MM.1S (cell line): ENCODE measurements around the gene GPC5.

ENCODE experiments used
- DNase-seq: peaks from one replicate; pipeline ENCODE4 v3.0.0-alpha.2; 2015
- H2AFZ ChIP-seq: fragments of 300-600 bp; sonication (generic); 2 replicates; pipeline ENCODE4 v1.6.0; 2016; ENCODE audit warnings: antibody characterized with exemption, low read length
- H3F3A ChIP-seq: fragments of 300-600 bp; sonication (generic); 2 replicates; pipeline ENCODE4 v1.6.1; 2016; ENCODE audit warnings: mild to moderate bottlenecking, antibody characterized with exemption, low read length, moderate library complexity, mixed read lengths; ENCODE audit not compliant: insufficient read depth
- H3K27ac ChIP-seq: fragments of 300-600 bp; sonication (generic); 2 replicates; pipeline ENCODE4 v1.5.1; 2016; ENCODE audit warnings: mild to moderate bottlenecking, low read length
- H3K27me3 ChIP-seq: fragments of 300-600 bp; sonication (generic); replicated peaks from 2 replicates; pipeline ENCODE4 v1.6.0; 2016; ENCODE audit warnings: low read length; ENCODE audit not compliant: insufficient read depth
- H3K36me3 ChIP-seq: fragments of 300-600 bp; sonication (generic); replicated peaks from 2 replicates; pipeline ENCODE4 v1.6.1; 2016; ENCODE audit warnings: mild to moderate bottlenecking, low read length, mixed read lengths; ENCODE audit not compliant: insufficient read depth
- H3K4me1 ChIP-seq: fragments of 300-600 bp; sonication (generic); 2 replicates; pipeline ENCODE4 v1.6.1; 2016; ENCODE audit warnings: low read length, mixed read lengths
- H3K4me2 ChIP-seq: fragments of 300-600 bp; sonication (generic); 2 replicates; pipeline ENCODE4 v1.6.0; 2016; ENCODE audit warnings: low read depth, low read length
- H3K4me3 ChIP-seq: fragments of 300-600 bp; sonication (generic); 2 replicates; pipeline ENCODE4 v1.5.1; 2016; ENCODE audit warnings: low read length, mixed read lengths
- H3K79me2 ChIP-seq: fragments of 300-600 bp; sonication (generic); 2 replicates; pipeline ENCODE4 v1.6.1; 2016; ENCODE audit warnings: mixed run types, low read length, mixed read lengths
- H3K9ac ChIP-seq: fragments of 300-600 bp; sonication (generic); 2 replicates; pipeline ENCODE4 v1.6.1; 2016; ENCODE audit warnings: low read length, mixed read lengths
- H3K9me2 ChIP-seq: fragments of 300-600 bp; sonication (generic); replicated peaks from 2 replicates; pipeline ENCODE4 v1.6.1; 2016; ENCODE audit warnings: mild to moderate bottlenecking, low read length, mixed read lengths; ENCODE audit not compliant: insufficient read depth
- H3K9me3 ChIP-seq: fragments of 300-600 bp; sonication (generic); replicated peaks from 2 replicates; pipeline ENCODE4 v1.6.1; 2016; ENCODE audit warnings: mild to moderate bottlenecking, low read length, mixed read lengths; ENCODE audit not compliant: insufficient read depth
- H4K20me1 ChIP-seq: fragments of 300-600 bp; sonication (generic); 2 replicates; pipeline ENCODE4 v1.6.1; 2016; ENCODE audit warnings: mild to moderate bottlenecking, low read length, moderate library complexity, mixed read lengths; ENCODE audit not compliant: insufficient read depth
- EZH2 ChIP-seq: fragments of 300-600 bp; sonication (generic); optimal IDR thresholded peaks from 2 replicates; pipeline ENCODE3; 2017; ENCODE audit warnings: low read depth, mild to moderate bottlenecking, antibody characterized with exemption, low read length, mixed read lengths
- EZH2phosphoT487 ChIP-seq: fragments of 300-600 bp; sonication (generic); IDR thresholded peaks from 2 replicates; pipeline ENCODE4 v1.6.1; 2018; ENCODE audit warnings: antibody characterized with exemption, low read length
- TF ChIP-seq, protein P1 (sequence below): fragments of 300-600 bp; sonication (generic); IDR thresholded peaks from 2 replicates; pipeline ENCODE4 v1.5.1; 2016; ENCODE audit warnings: antibody characterized with exemption, low read length, mixed read lengths

The GPC5 gene

DNA sequence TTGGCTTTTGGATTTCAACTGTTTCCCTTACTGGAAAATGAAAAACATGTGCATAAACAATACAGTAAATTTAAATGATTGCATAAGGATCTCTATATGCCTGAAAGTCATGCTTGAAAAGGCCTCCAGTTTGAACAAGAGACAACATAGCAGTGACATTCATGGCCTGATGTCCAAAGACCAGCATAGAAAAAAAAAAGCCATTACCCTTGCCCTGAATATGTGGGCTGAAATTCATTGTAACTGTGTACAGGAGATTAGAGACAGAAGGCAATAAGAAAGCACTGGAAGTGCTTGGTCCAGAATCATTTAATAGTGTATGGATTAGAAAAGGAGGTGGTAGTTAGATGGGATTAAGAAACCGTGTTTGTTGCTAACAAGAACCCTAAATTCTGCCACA, 35.5 kb upstream of the GPC5 start:
- Histone ChIP-seq H4K20me1 (no peaks in the 10 kb centered on the region), H3K9ac (no peak overlapping the region), H3K9me3 (no peaks in the 10 kb centered on the region), H3K9me2 (no peaks in the 10 kb centered on the region), H2AFZ (no peak overlapping the region), H3K27me3 (no peaks in the 10 kb centered on the region), H3K36me3 (no peaks in the 10 kb centered on the region), H3K79me2 (no peaks in the 10 kb centered on the region), H3K4me1 (no peaks in the 10 kb centered on the region), H3F3A (peaks cover 4% of the 10 kb centered on the region), H3K4me3 (no peak overlapping the region), H3K4me2 (no peak overlapping the region), H3K27ac (no peak overlapping the region)
- DNase-seq = no peak
- TF ChIP-seq EZH2phosphoT487 = no peak

DNA sequence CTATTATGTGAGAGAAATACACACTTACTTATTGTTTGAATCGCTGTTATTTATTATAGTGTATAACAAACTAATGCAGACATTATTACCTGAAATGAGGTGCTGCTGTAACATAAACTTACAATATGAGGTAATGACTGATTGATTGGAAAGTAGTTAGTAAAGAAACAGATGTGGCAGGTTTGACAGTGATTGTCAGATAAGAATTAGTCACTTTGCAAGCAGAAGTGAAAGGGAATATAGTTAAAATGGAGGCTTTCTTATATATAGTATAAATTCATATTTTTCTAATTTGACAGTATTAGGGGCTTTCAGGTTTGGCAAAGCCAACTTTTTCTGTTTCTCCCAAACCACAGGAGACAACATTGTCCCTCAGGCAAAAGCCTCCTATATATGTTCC, 30.3 kb upstream of the GPC5 start:
- H3K4me1 ChIP-seq = no peaks in the 10 kb centered on the region
- TF ChIP-seq EZH2 (no peak), EZH2phosphoT487 (no peak)
- TF ChIP-seq, protein P1, sequence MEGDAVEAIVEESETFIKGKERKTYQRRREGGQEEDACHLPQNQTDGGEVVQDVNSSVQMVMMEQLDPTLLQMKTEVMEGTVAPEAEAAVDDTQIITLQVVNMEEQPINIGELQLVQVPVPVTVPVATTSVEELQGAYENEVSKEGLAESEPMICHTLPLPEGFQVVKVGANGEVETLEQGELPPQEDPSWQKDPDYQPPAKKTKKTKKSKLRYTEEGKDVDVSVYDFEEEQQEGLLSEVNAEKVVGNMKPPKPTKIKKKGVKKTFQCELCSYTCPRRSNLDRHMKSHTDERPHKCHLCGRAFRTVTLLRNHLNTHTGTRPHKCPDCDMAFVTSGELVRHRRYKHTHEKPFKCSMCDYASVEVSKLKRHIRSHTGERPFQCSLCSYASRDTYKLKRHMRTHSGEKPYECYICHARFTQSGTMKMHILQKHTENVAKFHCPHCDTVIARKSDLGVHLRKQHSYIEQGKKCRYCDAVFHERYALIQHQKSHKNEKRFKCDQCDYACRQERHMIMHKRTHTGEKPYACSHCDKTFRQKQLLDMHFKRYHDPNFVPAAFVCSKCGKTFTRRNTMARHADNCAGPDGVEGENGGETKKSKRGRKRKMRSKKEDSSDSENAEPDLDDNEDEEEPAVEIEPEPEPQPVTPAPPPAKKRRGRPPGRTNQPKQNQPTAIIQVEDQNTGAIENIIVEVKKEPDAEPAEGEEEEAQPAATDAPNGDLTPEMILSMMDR = no peak
- H3K4me2 ChIP-seq = no peak overlapping the region

DNA sequence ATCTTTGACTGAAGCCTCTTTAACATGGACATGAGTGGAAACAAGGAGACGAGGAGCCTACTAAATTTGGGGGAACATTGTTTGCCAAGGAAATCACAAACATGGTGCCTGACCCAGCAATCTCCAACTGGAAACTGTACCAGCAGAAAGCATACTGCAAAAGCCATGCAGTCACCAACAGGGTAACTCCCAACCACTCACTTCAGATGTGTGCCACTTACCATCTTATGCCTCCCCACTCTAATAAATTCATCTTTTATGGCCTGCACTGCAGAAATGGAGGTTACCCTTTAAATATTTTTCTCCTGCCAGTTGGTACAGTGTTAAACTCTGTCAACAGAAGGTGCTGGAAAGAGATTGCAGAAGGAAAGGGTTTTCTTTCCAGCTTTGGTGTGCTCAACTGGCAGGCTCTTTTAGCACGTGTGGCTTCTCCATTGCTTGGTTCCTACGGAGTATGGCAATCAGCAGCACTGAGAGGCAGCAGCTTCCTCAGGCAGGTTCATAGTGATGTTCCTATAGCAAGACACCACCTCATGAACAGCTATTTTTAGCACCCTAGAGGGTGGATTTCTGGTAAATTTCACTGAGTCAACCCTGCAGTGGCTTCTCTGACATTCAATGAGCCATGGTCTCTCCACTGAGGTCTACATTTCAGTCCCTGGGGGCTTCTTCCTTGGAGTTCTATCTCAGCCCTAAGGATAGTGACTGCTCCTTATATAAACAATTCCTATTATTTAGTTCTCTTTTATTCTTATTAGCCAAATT, 29.6 kb upstream of the GPC5 start:
- Histone ChIP-seq H3F3A (no peaks in the 10 kb centered on the region), H3K4me2 (no peak overlapping the region), H3K27ac (no peak overlapping the region), H3K9me2 (no peaks in the 10 kb centered on the region), H3K4me3 (no peak overlapping the region), H3K36me3 (no peaks in the 10 kb centered on the region), H2AFZ (no peak overlapping the region), H3K27me3 (no peaks in the 10 kb centered on the region), H3K4me1 (no peaks in the 10 kb centered on the region), H3K79me2 (no peaks in the 10 kb centered on the region), H3K9ac (no peak overlapping the region), H4K20me1 (no peaks in the 10 kb centered on the region), H3K9me3 (no peaks in the 10 kb centered on the region)
- DNase-seq = no peak
- TF ChIP-seq EZH2 (no peak), EZH2phosphoT487 (no peak)
- TF ChIP-seq, protein P1 = no peak

More for the DNA sequence above, 30.3 kb upstream of the GPC5 start:
- Histone ChIP-seq H3K27me3 (no peaks in the 10 kb centered on the region), H2AFZ (no peak overlapping the region), H3F3A (no peaks in the 10 kb centered on the region), H3K9ac (no peak overlapping the region), H3K36me3 (no peaks in the 10 kb centered on the region), H3K9me3 (no peaks in the 10 kb centered on the region), H3K9me2 (no peaks in the 10 kb centered on the region), H3K27ac (no peak overlapping the region), H3K79me2 (no peaks in the 10 kb centered on the region), H4K20me1 (no peaks in the 10 kb centered on the region), H3K4me3 (no peak overlapping the region)
- DNase-seq = no peak

DNA sequence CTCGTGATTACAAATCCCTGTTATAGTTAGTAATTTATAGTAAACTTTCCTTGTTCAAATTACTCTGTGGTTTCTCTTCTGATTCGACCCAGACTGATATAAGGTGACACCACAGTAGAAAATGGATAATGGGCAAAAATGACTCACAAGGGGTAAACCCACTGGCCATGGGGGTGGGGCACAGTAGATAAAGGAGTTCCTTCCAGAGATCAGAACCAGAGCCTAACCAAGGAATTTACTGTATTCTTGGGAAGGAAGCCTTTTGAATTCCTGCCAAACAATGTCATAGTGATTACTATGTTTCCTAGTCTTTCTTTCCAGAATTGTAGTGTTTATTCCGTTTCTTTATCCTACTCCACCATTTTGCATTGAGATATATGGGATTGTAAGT, 29.0 kb upstream of the GPC5 start:
- Histone ChIP-seq H3K9me2 (no peaks in the 10 kb centered on the region), H3K4me2 (no peak overlapping the region), H2AFZ (no peak overlapping the region), H3K27me3 (no peaks in the 10 kb centered on the region), H3K27ac (no peak overlapping the region), H3F3A (no peaks in the 10 kb centered on the region), H4K20me1 (no peaks in the 10 kb centered on the region), H3K4me1 (no peaks in the 10 kb centered on the region), H3K79me2 (no peaks in the 10 kb centered on the region), H3K4me3 (no peak overlapping the region), H3K9me3 (no peaks in the 10 kb centered on the region), H3K36me3 (no peaks in the 10 kb centered on the region), H3K9ac (no peak overlapping the region)
- TF ChIP-seq, protein P1 = no peak
- TF ChIP-seq EZH2 (no peak), EZH2phosphoT487 (no peak)
- DNase-seq = no peak
